Vagina (tissue), 2 donors: ENCODE data around the gene UPB1. TPM values are rescaled to one million over a fixed set of nuclear protein-coding genes. Genes with fewer than 3 reads are reported as not detected.
A peak's percentile ranks its signal among the peaks of the same experiment; 100 is the strongest.
"Not testable (repeated sequence)": the region's sequence is repeated elsewhere in the genome, so short reads cannot be mapped to it uniquely, and the experiment has no call there.

Experiments used
- DNase-seq, 2 donors: peaks; one replicate each; pipeline ENCODE4 v3.0.0-alpha.2; 2017; ENCODE audit errors: extremely low spot score in 2 of 2
- H3K27ac ChIP-seq: fragments of 200-600 bp; sonication (generic); one replicate; pipeline ENCODE4 v1.5.1; 2019
- H3K27me3 ChIP-seq: fragments of 200-600 bp; sonication (generic); one replicate; pipeline ENCODE4 v1.5.1; 2019
- H3K36me3 ChIP-seq, 2 donors: fragments of 200-600 bp; sonication (generic); one replicate each; pipeline ENCODE4 v1.5.1; 2017 to 2019
- H3K4me1 ChIP-seq: fragments of 200-600 bp; sonication (generic); one replicate; pipeline ENCODE4 v1.5.1; 2019
- H3K4me3 ChIP-seq, 2 donors: fragments of 200-600 bp; sonication (generic); 1 replicate in 1 of 2; 2 replicates in 1 of 2; pipeline ENCODE4 v1.5.1; 2016 to 2019
- H3K9me3 ChIP-seq: fragments of 200-600 bp; sonication (generic); one replicate; pipeline ENCODE4 v1.5.1; 2019
- POLR2A ChIP-seq, 2 donors: fragments of 450-650 bp; IDR thresholded peaks; one replicate each; pipeline ENCODE4 v1.6.1; 2017; ENCODE audit warnings: antibody characterized with exemption in 2 of 2, mild to moderate bottlenecking in 2 of 2, moderate library complexity in 2 of 2
- POLR2AphosphoS5 ChIP-seq, 2 donors: sonication (generic); formaldehyde crosslinking; IDR thresholded peaks; one replicate each; pipeline ENCODE4 v1.9.0; 2017; ENCODE audit warnings: antibody characterized with exemption in 2 of 2, mild to moderate bottlenecking in 2 of 2, low read depth in 1 of 2; ENCODE audit not compliant: insufficient read depth in 1 of 2
- intact Hi-C: fragments of 100-400 bp; cut with DNase I; formaldehyde crosslinking; loops from one replicate; pipeline ENCODE4 v1.15.1; 2023
- total RNA-seq: library from RNA; depleted of rRNA; stranded (reverse); fragments of >200 nt; gene quantifications from one replicate; pipeline ENCODE4 v1.2.3, GENCODE V29; 2016
- TF ChIP-seq, protein P1 (sequence below), 3 experiments: fragments of 450-650 bp in 2 of 3; fragments of 200-600 bp in 1 of 3; sonication (generic) in 1 of 3; IDR thresholded peaks; one replicate each; pipeline ENCODE4 v1.5.1; 2017 to 2019; ENCODE audit warnings: antibody characterized with exemption in 3 of 3, mild to moderate bottlenecking in 2 of 3, moderate library complexity in 2 of 3

The UPB1 gene
- total RNA-seq, 1 donor from 2014 or later = not detected

DNA sequence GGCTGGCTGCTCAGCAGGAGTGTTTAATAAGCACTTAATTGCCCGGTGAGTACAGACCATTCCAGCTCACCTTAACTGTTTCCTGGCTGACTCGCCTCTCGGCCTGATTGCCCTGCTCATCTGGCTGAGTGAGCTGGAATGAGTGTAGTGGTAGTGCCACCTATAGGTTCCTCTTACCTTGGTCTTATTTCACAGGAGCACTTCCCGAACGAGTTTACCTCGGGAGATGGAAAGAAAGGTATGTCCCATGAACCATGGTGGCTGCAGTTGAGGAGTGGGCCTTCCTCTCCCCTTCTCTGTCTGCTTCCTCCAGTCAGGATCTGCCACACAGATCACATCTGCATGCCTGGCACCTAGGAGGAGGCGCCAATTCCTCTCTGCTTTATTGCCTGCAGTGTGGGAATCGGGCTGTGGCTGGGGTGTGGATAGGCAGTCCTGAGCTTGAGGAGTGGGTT lies 26.7 kb downstream of the UPB1 start:
- no peaks in the 10 kb centered on the region for H3K36me3 ChIP-seq
- H3K9me3 ChIP-seq = no peaks in the 10 kb centered on the region
- H3K27me3 ChIP-seq = no peaks in the 10 kb centered on the region
- H3K4me3 ChIP-seq = no peak overlapping the region
- TF ChIP-seq POLR2A (IDR thresholded peaks at IDR 0.05) = no peak
- TF ChIP-seq, protein P1, sequence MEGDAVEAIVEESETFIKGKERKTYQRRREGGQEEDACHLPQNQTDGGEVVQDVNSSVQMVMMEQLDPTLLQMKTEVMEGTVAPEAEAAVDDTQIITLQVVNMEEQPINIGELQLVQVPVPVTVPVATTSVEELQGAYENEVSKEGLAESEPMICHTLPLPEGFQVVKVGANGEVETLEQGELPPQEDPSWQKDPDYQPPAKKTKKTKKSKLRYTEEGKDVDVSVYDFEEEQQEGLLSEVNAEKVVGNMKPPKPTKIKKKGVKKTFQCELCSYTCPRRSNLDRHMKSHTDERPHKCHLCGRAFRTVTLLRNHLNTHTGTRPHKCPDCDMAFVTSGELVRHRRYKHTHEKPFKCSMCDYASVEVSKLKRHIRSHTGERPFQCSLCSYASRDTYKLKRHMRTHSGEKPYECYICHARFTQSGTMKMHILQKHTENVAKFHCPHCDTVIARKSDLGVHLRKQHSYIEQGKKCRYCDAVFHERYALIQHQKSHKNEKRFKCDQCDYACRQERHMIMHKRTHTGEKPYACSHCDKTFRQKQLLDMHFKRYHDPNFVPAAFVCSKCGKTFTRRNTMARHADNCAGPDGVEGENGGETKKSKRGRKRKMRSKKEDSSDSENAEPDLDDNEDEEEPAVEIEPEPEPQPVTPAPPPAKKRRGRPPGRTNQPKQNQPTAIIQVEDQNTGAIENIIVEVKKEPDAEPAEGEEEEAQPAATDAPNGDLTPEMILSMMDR (IDR thresholded peaks at IDR 0.05) = peak in 2 of 3 experiments; percentile 2 to 35
- peak in 1 of 2 donors; percentile 30 for TF ChIP-seq POLR2AphosphoS5 (IDR thresholded peaks at IDR 0.05; ENCODE audit: insufficient read depth in 1 of 2, low read depth in 1 of 2)
- no peak overlapping the region for H3K27ac ChIP-seq
- intact Hi-C loops = loop anchor here (10.0 kb wide), 1 partner anchor 197 kb away; no protein-coding TSS in a partner anchor
- H3K4me1 ChIP-seq = peaks cover 6% of the 10 kb centered on the region
- no peak for DNase-seq

DNA sequence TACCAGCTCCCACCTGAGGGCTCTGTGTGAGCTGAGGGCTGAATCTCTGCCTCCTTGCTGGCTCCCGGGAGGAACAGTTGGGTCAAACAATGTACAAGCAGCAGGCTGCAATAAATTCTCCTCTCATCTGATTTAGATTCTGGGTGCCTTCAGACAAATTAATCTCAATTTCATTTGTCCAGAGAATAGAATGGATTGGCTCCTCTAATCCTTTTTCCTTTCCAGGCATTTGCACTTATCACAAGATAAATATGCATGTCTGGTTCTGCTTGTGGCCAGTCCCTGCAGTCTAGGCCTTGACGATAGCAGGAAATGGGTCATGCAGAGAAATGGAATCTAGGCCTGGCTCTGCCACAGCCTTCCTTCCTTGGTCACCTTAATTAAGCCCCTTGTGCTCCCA lies 28.7 kb downstream of the UPB1 start:
- no peaks in the 10 kb centered on the region for H3K36me3 ChIP-seq
- H3K27ac ChIP-seq = no peak overlapping the region
- H3K4me1 ChIP-seq = peaks cover 6% of the 10 kb centered on the region
- no peaks in the 10 kb centered on the region for H3K9me3 ChIP-seq
- no peak for DNase-seq
- intact Hi-C loops = loop anchor here (10.0 kb wide), 1 partner anchor 199 kb away; no protein-coding TSS in a partner anchor
- no peaks in the 10 kb centered on the region for H3K27me3 ChIP-seq
- no peak for TF ChIP-seq POLR2A (IDR thresholded peaks at IDR 0.05)
- TF ChIP-seq, protein P1 (IDR thresholded peaks at IDR 0.05) = no peak
- no peak for TF ChIP-seq POLR2AphosphoS5 (IDR thresholded peaks at IDR 0.05; ENCODE audit: insufficient read depth in 1 of 2, low read depth in 1 of 2)
- no peak overlapping the region for H3K4me3 ChIP-seq

DNA sequence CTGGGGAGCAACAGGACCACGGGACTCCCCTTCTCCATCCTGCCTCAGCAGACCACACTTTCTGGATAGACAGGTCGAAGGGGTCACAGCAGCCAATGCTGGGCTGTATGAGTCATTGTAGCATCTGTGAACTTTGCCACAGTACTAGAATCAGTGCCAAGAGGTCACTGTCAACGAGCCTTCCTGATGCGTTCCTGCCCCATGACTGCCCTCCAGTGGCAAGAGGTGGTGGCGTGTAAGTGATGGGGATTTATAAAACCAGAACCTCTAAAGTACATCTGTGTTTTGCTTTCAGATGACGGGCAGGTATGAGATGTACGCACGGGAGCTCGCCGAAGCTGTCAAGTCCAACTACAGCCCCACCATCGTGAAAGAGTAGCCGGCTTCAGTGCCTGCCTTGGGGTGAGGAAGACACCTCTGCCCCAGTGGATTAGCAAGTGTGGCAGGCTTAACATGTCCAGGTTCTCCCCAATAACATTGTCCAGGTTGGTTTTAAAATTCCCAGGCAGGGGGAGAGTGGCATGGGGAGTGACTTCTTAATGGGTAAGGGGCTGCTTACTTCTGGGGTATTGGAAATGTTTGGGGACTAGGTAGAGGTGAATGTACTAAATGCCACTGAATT lies 30.4 kb downstream of the UPB1 start:
- H3K27ac ChIP-seq = no peak overlapping the region
- no peak for DNase-seq
- intact Hi-C loops = loop anchor here (10.0 kb wide), 1 partner anchor 201 kb away; no protein-coding TSS in a partner anchor
- H3K36me3 ChIP-seq = no peaks in the 10 kb centered on the region
- H3K4me1 ChIP-seq = peaks cover 6% of the 10 kb centered on the region
- H3K27me3 ChIP-seq = no peaks in the 10 kb centered on the region
- H3K4me3 ChIP-seq = no peak overlapping the region
- no peaks in the 10 kb centered on the region for H3K9me3 ChIP-seq
- TF ChIP-seq, protein P1 (IDR thresholded peaks at IDR 0.05) = peak; percentile 52 to 86 (median 58)
- no peak for TF ChIP-seq POLR2A (IDR thresholded peaks at IDR 0.05)

DNA sequence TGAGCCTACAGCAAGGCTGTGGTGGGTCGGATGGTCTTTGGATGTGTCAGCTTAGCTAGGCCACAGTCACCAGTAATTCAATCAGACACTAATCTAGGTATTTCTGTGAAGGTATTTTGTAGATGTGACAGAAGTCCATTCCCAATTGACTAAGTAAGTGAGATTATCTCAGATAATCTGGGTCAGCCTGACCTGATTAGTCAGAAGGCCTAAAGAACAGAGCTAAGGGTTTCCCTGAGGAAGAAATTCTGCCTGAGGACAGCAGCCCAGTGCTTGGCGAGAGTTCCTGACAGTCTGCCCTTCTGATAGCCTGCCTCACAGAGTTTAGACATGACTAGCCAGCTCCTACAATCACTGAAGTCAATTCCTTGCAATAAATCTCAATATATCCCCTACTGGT lies 31.1 kb downstream of the UPB1 start:
- TF ChIP-seq POLR2AphosphoS5 (IDR thresholded peaks at IDR 0.05; ENCODE audit: insufficient read depth in 1 of 2, low read depth in 1 of 2) (no peak), POLR2A (IDR thresholded peaks at IDR 0.05) (no peak)
- TF ChIP-seq, protein P1 (IDR thresholded peaks at IDR 0.05) = no peak
- Histone ChIP-seq H3K4me3 (no peak overlapping the region), H3K27ac (no peak overlapping the region), H3K27me3 (no peaks in the 10 kb centered on the region), H3K9me3 (no peaks in the 10 kb centered on the region), H3K36me3 (no peaks in the 10 kb centered on the region), H3K4me1 (peaks cover 6% of the 10 kb centered on the region)
- no peak for DNase-seq
- intact Hi-C loops = loop anchor here (10.0 kb wide), 1 partner anchor 201 kb away; no protein-coding TSS in a partner anchor

DNA sequence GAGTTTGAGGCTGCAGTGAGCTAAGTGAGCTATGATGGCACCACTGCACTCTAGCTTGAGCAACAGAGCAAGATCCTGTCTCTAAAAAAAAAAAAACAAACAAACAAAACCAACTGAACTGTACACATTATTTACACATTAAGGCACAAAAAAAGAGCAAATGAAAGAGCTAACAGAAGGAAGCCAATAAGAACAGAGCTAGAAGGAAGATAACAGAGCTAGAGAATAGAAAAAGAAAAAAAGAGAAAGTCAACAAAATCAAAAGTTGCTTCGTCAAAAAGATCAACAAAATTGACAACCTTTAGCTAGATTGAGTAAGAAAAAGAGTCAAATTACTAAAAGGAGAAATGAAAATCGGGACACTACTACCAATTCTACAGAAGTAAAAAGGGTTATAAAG lies 34.8 kb downstream of the UPB1 start:
- Histone ChIP-seq H3K27ac (no peak overlapping the region), H3K9me3 (no peaks in the 10 kb centered on the region), H3K4me3 (no peak overlapping the region), H3K4me1 (peaks cover 5% of the 10 kb centered on the region), H3K36me3 (no peaks in the 10 kb centered on the region), H3K27me3 (no peaks in the 10 kb centered on the region)
- intact Hi-C loops = loop anchor here (10.0 kb wide), 1 partner anchor 205 kb away; no protein-coding TSS in a partner anchor
- DNase-seq = no peak
- no peak for TF ChIP-seq POLR2AphosphoS5 (IDR thresholded peaks at IDR 0.05; ENCODE audit: insufficient read depth in 1 of 2, low read depth in 1 of 2)
- TF ChIP-seq, protein P1 (IDR thresholded peaks at IDR 0.05) = no peak
- no peak for TF ChIP-seq POLR2A (IDR thresholded peaks at IDR 0.05)

DNA sequence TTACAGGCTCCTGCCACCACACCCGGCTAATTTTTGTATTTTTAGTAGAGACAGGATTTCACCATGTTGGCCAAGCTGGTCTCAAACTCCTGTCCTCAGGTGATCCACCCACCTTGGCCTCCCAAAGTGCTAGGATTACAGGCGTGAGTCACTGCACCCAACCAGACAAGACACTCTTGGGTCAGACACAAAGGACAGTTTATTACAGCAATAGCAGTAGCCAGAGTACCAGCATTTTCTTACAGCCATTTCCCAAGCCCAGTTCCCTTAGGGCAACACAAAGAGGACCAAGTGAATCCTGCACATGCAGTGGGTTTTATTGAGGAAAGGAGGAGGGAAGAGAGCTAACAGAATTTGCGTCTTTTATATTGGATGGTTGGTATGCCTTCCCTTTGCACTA lies 35.8 kb downstream of the UPB1 start:
- H3K4me3 ChIP-seq, H3K4me1 ChIP-seq, H3K27ac ChIP-seq, H3K36me3 ChIP-seq, intact Hi-C loops, H3K27me3 ChIP-seq, DNase-seq, H3K9me3 ChIP-seq: not testable (repeated sequence)
